Measurements from ENCODE around the gene AHNAK2. TPM values are rescaled to one million over a fixed set of nuclear protein-coding genes. Genes with fewer than 3 reads are reported as not detected.

Gene AHNAK2
- total RNA-seq, 1 donor from 2014 or later, result 26.9 TPM

DNA sequence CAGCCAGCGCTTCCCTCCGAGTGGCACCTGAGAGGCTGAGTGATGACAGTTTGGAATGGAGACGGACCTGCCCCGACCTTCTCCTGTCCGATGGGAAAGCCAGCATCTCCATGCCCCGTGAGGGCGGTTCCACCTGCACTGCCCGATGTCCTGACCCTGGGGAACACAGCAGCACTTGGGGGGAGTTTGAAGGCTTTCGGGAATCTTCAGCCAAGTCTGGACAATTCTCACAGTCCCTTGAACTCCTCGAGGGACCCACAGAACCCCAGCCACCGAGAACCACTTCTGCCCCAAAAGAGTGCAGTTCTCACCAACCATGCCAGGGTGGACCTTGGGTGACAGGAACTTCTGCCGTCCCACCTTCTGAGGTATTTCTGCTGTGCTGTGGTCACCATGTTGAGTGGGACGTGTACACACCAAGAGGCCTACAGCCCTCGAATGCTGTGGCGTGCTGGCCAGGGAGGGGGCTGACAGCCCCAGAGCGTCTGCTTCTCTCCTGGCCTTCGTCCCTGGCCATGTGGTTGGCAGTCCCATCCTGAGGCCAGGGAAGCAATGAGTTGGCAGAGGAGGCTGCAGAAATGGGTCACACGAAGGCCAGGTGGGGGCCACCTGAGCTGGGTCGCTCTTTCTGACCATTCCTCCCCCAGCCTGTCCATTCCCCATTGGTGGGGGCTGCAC, 8.5 kb upstream of the AHNAK2 start:
- H3K36me3 Mint-ChIP-seq (ENCODE audit: low read depth, unreplicated experiment), result peaks cover 12% of the 10 kb centered on the region
- TF ChIP-seq, protein P1, sequence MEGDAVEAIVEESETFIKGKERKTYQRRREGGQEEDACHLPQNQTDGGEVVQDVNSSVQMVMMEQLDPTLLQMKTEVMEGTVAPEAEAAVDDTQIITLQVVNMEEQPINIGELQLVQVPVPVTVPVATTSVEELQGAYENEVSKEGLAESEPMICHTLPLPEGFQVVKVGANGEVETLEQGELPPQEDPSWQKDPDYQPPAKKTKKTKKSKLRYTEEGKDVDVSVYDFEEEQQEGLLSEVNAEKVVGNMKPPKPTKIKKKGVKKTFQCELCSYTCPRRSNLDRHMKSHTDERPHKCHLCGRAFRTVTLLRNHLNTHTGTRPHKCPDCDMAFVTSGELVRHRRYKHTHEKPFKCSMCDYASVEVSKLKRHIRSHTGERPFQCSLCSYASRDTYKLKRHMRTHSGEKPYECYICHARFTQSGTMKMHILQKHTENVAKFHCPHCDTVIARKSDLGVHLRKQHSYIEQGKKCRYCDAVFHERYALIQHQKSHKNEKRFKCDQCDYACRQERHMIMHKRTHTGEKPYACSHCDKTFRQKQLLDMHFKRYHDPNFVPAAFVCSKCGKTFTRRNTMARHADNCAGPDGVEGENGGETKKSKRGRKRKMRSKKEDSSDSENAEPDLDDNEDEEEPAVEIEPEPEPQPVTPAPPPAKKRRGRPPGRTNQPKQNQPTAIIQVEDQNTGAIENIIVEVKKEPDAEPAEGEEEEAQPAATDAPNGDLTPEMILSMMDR (IDR thresholded peaks at IDR 0.05; ENCODE audit: unreplicated experiment), result no peak
- H3K9me3 Mint-ChIP-seq (ENCODE audit: unreplicated experiment), result peaks cover 8% of the 10 kb centered on the region
- H3K4me3 Mint-ChIP-seq (ENCODE audit: unreplicated experiment), result peak overlapping the region; percentile 85
- peaks cover 27% of the 10 kb centered on the region for H3K27me3 Mint-ChIP-seq (ENCODE audit: unreplicated experiment)
- DNase-seq (ENCODE audit: low spot score), result no peak
- peak overlapping the region; percentile 97 for H3K27ac Mint-ChIP-seq (ENCODE audit: unreplicated experiment)
- H3K4me1 Mint-ChIP-seq (ENCODE audit: unreplicated experiment), result peaks cover 31% of the 10 kb centered on the region

DNA sequence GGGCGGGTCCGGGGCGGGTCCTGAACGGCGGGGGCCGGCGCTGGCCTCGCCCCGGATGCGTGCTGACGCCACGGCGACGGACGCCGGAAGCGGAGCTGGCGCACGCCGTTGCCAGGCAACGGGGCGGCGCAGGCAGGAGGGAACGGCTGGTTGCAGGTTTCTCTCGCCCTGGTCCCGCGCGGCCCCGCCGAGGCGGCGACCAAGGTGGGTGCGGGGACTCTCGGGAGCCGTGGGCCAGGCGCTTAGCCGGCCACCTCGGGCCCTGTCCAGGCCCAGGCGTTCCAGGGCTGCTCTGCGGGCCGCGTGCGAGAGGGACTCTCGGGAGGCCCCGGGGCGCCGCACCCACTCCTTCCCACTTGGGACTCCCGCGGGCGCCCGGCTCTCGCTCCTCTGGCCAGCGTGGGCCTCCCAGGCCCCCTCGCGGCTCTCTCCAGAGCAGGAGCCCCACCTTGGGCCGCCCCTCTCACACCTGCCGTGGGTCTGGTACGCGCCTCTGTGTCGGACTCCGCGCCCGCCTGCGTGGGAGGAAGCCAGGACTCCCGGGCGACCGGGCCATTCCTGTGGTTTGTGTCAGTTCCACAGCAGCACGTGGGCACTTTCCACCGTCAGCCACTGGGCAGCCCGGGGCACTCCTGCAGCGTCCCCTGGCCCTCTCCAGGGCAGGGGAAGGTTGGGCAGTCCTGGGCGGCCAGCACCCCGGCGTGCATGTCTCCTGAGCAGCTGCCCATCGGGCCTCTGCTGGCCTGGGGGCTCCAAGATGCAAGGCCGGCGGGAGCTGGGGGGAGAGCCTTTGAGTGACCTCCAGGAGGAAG, 7.7 kb upstream of the AHNAK2 start, which contains the start of gene CLBA1:
Gene CLBA1 (plus strand): TSS at position 114 of the 812 bp plus-strand sequence. CDS start 644 bp downstream, at position 758.
- Mint-ChIP-seq H3K27ac (ENCODE audit: unreplicated experiment) (peak within 1 kb of the TSS; percentile 91), H3K9me3 (ENCODE audit: unreplicated experiment) (peaks cover 8% of the 10 kb centered on the region), H3K4me1 (ENCODE audit: unreplicated experiment) (peaks cover 31% of the 10 kb centered on the region), H3K36me3 (ENCODE audit: low read depth, unreplicated experiment) (peaks cover 12% of the 10 kb centered on the region), H3K27me3 (ENCODE audit: unreplicated experiment) (peaks cover 25% of the 10 kb centered on the region), H3K4me3 (ENCODE audit: unreplicated experiment) (peak within 1 kb of the TSS; percentile 85)
- TF ChIP-seq, protein P1 (IDR thresholded peaks at IDR 0.05; ENCODE audit: unreplicated experiment), result no peak
- DNase-seq (ENCODE audit: low spot score), result peak; percentile 38

DNA sequence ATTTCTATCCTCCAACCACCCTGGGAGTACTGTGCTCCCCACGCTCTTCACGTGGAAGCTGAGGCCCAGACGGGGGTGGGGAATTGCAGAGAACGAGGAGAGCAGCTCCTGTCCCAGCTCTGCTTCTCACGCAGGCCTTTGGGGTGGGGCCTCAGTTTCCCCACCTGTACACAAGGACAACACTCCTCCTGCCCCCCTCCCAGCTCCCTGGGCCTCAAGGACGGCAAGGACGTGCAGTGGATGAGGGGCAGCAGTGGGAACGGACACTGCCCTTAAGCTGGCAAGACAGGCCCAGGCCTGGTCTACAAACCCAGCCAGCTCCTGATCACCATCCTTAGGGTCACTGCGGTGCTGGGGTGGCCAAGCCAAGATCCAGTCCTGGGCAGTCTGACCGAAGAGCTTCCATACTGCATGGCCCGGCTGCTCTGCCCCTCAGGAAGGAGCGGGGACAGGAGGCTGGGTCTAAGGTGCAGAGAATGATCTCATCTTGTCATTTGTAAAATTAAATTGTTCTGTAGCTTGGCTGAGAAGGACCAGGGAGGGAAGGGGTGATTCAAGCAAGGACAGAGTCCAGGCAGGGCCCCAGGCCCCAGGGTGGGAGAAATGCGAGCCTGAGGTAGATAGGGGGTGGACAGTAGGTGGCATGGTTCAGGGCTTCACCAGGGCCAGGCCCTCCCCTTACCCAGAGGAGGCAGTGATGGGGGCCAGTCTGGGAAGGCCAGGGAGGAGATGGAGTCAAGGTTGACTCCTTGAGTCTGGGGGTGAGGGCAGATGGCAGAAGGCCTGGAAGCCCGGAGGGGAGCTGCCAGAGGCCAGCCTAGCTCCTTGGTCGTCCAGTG, 6.1 kb upstream of the AHNAK2 start:
- Mint-ChIP-seq H3K27me3 (ENCODE audit: unreplicated experiment) (peaks cover 33% of the 10 kb centered on the region), H3K4me3 (ENCODE audit: unreplicated experiment) (peak overlapping the region; percentile 63), H3K9me3 (ENCODE audit: unreplicated experiment) (peaks cover 8% of the 10 kb centered on the region), H3K36me3 (ENCODE audit: low read depth, unreplicated experiment) (peaks cover 14% of the 10 kb centered on the region), H3K4me1 (ENCODE audit: unreplicated experiment) (peaks cover 31% of the 10 kb centered on the region), H3K27ac (ENCODE audit: unreplicated experiment) (peak overlapping the region; percentile 74)
- DNase-seq (ENCODE audit: low spot score), result no peak
- TF ChIP-seq, protein P1 (IDR thresholded peaks at IDR 0.05; ENCODE audit: unreplicated experiment), result no peak

DNA sequence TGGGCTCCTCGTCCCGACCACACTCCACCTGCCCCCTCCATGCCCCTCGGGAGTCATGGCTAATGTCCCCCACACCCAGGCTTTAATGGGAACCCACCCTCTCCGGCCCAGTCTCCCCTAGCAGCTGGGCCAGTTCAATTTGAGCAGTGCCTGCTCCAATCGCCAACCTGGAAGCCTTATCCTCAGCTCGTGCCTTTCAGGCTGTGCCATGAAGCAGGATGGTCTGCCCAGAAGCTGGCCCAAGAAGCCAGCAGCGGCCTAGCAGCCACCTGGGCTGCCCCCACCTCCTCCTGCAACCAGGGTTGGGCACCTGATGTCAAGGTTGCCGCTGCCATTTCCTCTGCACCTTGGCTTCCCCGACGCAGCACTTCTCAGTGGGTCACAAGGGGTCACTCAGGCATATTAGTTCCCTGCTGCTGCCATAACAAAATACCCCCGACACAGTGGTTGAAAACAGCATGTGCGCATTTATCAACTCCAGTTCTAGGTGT, 5.1 kb upstream of the AHNAK2 start:
- TF ChIP-seq, protein P1 (IDR thresholded peaks at IDR 0.05; ENCODE audit: unreplicated experiment), result no peak
- H3K4me1 Mint-ChIP-seq (ENCODE audit: unreplicated experiment), result peaks cover 28% of the 10 kb centered on the region
- H3K27me3 Mint-ChIP-seq (ENCODE audit: unreplicated experiment), result peaks cover 35% of the 10 kb centered on the region
- peaks cover 14% of the 10 kb centered on the region for H3K36me3 Mint-ChIP-seq (ENCODE audit: low read depth, unreplicated experiment)
- no peak for DNase-seq (ENCODE audit: low spot score)
- H3K9me3 Mint-ChIP-seq (ENCODE audit: unreplicated experiment), result peaks cover 8% of the 10 kb centered on the region
- peak overlapping the region; percentile 32 for H3K4me3 Mint-ChIP-seq (ENCODE audit: unreplicated experiment)
- H3K27ac Mint-ChIP-seq (ENCODE audit: unreplicated experiment), result peak overlapping the region; percentile 67

Data from endothelial cell (in vitro differentiated cells).